Measurements from ENCODE around the gene BTBD3.

DNA sequence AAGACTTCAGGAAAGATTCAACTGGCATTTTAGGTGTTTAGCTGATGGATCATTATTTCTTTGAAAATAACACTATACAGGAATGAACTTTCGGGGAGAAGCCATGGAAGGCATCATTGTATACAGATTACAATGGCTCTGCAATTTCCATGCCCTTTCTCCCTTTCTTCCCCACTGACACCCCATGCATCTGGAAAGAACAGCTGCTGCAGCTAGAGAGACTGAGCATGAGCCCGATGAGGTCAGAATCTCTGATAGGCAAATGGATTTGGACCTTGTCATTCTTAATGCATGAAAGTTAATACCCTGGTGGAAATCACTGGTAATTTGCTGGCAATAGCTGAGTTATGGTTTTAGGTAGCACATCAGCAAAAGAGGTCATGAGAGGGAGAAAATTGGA, 54.8 kb downstream of the BTBD3 start:
- TF ChIP-seq CTCF (IDR thresholded peaks at IDR 0.05; ENCODE audit: low read depth, low read length, missing input control) (no peak), YY1 (IDR thresholded peaks at IDR 0.05) (no peak), ATF3 (IDR thresholded peaks at IDR 0.05) (no peak), TAF1 (conservative IDR thresholded peaks at IDR 0.05) (no peak), RXRA (IDR thresholded peaks at IDR 0.05) (no peak)

Data from liver (tissue), 3 donors.